ENCODE data around the gene RPL21.

Gene RPL21

GRCh38 chr13:27257648-27258253 lies 6.4 kb downstream of the RPL21 start:
- no peak overlapping the region for H3K4me3 ChIP-seq (ENCODE audit: control insufficient read depth, low read depth, low read length)
- DNase-seq (ENCODE audit: low read depth) = no peak
- no peak for TF ChIP-seq CTCF (IDR thresholded peaks at IDR 0.05; ENCODE audit: control insufficient read depth, insufficient read depth, low read depth, low read length, missing control alignments)

GRCh38 chr13:27258637-27259386 lies 7.5 kb downstream of the RPL21 start:
- no peak for DNase-seq (ENCODE audit: low read depth)
- TF ChIP-seq CTCF (IDR thresholded peaks at IDR 0.05; ENCODE audit: control insufficient read depth, insufficient read depth, low read depth, low read length, missing control alignments) = no peak
- H3K4me3 ChIP-seq (ENCODE audit: control insufficient read depth, low read depth, low read length) = no peak overlapping the region

GRCh38 chr13:27259831-27260230 lies 8.5 kb downstream of the RPL21 start:
- TF ChIP-seq CTCF (IDR thresholded peaks at IDR 0.05; ENCODE audit: control insufficient read depth, insufficient read depth, low read depth, low read length, missing control alignments) = no peak
- H3K4me3 ChIP-seq (ENCODE audit: control insufficient read depth, low read depth, low read length) = no peak overlapping the region
- DNase-seq (ENCODE audit: low read depth) = no peak

DNA sequence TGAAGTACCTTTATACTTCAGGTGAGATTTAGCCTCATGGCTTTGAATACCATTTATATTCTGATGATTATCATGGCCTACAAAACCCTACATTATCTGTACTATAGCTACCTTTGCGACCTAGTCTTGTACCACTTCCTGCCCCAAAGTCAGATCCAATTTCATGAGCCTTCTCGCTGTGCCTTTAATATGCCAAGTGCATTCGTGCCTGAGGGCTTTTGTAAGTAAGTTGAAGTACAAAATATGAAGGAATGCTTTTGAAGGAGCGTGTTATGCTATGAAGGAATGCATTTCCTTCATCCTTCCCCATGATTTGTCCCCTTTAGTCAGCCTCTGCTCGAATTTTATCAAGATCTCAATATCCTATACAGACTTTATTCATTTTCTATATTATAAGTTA lies 10.0 kb downstream of the RPL21 start:
- H3K4me3 ChIP-seq (ENCODE audit: control insufficient read depth, low read depth, low read length) = no peak overlapping the region
- DNase-seq (ENCODE audit: low read depth) = no peak
- TF ChIP-seq CTCF (IDR thresholded peaks at IDR 0.05; ENCODE audit: control insufficient read depth, insufficient read depth, low read depth, low read length, missing control alignments) = no peak

GRCh38 chr13:27263438-27263837 lies 12.1 kb downstream of the RPL21 start:
- no peak for TF ChIP-seq CTCF (IDR thresholded peaks at IDR 0.05; ENCODE audit: control insufficient read depth, insufficient read depth, low read depth, low read length, missing control alignments)
- DNase-seq (ENCODE audit: low read depth) = no peak
- no peak overlapping the region for H3K4me3 ChIP-seq (ENCODE audit: control insufficient read depth, low read depth, low read length)

GRCh38 chr13:27264181-27264580 lies 12.8 kb downstream of the RPL21 start:
- DNase-seq (ENCODE audit: low read depth) = no peak
- no peak for TF ChIP-seq CTCF (IDR thresholded peaks at IDR 0.05; ENCODE audit: control insufficient read depth, insufficient read depth, low read depth, low read length, missing control alignments)
- no peak overlapping the region for H3K4me3 ChIP-seq (ENCODE audit: control insufficient read depth, low read depth, low read length)
